KMS-11 (cell line): ENCODE data around the gene DOCK11.

Source experiments
- H2AFZ ChIP-seq: fragments of 200-600 bp; sonication (generic); 2 replicates; pipeline ENCODE4 v1.6.1; 2016; ENCODE audit warnings: antibody characterized with exemption, mixed run types, low read depth
- H3K27ac ChIP-seq: fragments of 200-600 bp; sonication (generic); 2 replicates; pipeline ENCODE4 v1.6.1; 2016; ENCODE audit warnings: mild to moderate bottlenecking, mixed run types
- H3K27me3 ChIP-seq: fragments of 200-600 bp; sonication (generic); 2 replicates; pipeline ENCODE4 v1.6.1; 2017; ENCODE audit warnings: mild to moderate bottlenecking, low read depth, mixed run types, moderate library complexity; ENCODE audit not compliant: insufficient read depth
- H3K36me3 ChIP-seq: fragments of 200-600 bp; sonication (generic); 2 replicates; pipeline ENCODE4 v1.6.1; 2017; ENCODE audit warnings: mild to moderate bottlenecking, mixed run types; ENCODE audit not compliant: insufficient read depth
- H3K4me1 ChIP-seq: fragments of 200-600 bp; sonication (generic); 2 replicates; pipeline ENCODE4 v1.6.1; 2016; ENCODE audit warnings: mild to moderate bottlenecking, low read depth, mixed run types; ENCODE audit not compliant: poor library complexity, severe bottlenecking
- H3K4me2 ChIP-seq: fragments of 200-600 bp; sonication (generic); 2 replicates; pipeline ENCODE4 v1.7.0; 2016; ENCODE audit warnings: mild to moderate bottlenecking, mixed run types
- H3K4me3 ChIP-seq: fragments of 200-600 bp; sonication (generic); IDR thresholded peaks from 2 replicates; pipeline ENCODE4 v1.6.1; 2017; ENCODE audit warnings: low read depth, low read length, mixed read lengths; ENCODE audit not compliant: insufficient read depth
- H3K79me2 ChIP-seq: fragments of 200-600 bp; sonication (generic); 2 replicates; pipeline ENCODE4 v1.6.1; 2016; ENCODE audit warnings: low read depth, mixed run types; ENCODE audit not compliant: insufficient read depth
- H3K9ac ChIP-seq: fragments of 200-600 bp; sonication (generic); 2 replicates; pipeline ENCODE4 v1.6.1; 2016; ENCODE audit warnings: mild to moderate bottlenecking, mixed run types
- H4K20me1 ChIP-seq: fragments of 200-600 bp; sonication (generic); 2 replicates; pipeline ENCODE4 v1.6.1; 2016; ENCODE audit warnings: mild to moderate bottlenecking, mixed run types; ENCODE audit not compliant: insufficient read depth
- TF ChIP-seq, protein P1 (sequence below): fragments of 200-600 bp; sonication (generic); conservative IDR thresholded peaks from 2 replicates; pipeline ENCODE4 v1.6.1; 2017; ENCODE audit warnings: low read depth, mild to moderate bottlenecking, antibody characterized with exemption, low read length, moderate library complexity, mixed read lengths

DOCK11 gene

DNA sequence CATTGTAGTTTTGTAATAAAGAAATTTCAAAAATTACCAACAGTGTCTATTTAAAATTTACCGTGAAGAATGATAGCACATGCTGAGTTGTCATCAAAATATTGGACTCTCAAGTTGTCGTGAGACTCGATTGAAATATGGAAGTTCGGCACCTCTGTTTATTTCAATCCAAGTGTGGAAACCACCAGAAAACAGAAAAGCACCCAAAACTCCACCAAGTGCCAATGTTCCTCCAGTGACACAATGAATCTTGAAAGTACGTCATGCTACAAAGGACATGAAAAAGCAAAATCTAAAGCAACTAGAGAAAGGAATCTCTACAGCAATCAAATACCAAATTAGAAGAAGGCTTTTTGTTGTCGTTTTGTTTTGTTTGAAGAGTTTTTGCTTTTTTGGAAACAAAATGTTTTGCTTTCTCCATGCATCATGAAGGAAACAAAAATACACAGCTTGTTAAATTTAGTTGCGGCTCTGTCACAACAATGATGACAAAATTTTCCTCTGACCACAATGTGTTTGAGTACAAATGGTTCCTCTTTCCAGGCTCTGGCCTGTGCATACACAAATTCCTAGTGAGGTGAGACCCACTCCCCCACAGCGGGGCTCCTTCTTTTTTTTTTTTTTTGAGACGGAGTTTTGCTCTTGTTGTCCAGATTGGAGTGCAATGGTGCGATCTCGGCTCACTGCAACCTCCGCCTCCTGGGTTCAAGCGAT, 222.2 kb downstream of the DOCK11 start:
- Histone ChIP-seq H4K20me1 (no peaks in the 10 kb centered on the region), H3K4me3 (no peak overlapping the region), H3K36me3 (no peaks in the 10 kb centered on the region), H3K9ac (no peak overlapping the region), H3K27me3 (no peaks in the 10 kb centered on the region), H3K79me2 (no peaks in the 10 kb centered on the region), H3K27ac (no peak overlapping the region), H2AFZ (no peak overlapping the region), H3K4me2 (no peak overlapping the region), H3K4me1 (no peaks in the 10 kb centered on the region)
- TF ChIP-seq, protein P1, sequence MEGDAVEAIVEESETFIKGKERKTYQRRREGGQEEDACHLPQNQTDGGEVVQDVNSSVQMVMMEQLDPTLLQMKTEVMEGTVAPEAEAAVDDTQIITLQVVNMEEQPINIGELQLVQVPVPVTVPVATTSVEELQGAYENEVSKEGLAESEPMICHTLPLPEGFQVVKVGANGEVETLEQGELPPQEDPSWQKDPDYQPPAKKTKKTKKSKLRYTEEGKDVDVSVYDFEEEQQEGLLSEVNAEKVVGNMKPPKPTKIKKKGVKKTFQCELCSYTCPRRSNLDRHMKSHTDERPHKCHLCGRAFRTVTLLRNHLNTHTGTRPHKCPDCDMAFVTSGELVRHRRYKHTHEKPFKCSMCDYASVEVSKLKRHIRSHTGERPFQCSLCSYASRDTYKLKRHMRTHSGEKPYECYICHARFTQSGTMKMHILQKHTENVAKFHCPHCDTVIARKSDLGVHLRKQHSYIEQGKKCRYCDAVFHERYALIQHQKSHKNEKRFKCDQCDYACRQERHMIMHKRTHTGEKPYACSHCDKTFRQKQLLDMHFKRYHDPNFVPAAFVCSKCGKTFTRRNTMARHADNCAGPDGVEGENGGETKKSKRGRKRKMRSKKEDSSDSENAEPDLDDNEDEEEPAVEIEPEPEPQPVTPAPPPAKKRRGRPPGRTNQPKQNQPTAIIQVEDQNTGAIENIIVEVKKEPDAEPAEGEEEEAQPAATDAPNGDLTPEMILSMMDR = no peak

DNA sequence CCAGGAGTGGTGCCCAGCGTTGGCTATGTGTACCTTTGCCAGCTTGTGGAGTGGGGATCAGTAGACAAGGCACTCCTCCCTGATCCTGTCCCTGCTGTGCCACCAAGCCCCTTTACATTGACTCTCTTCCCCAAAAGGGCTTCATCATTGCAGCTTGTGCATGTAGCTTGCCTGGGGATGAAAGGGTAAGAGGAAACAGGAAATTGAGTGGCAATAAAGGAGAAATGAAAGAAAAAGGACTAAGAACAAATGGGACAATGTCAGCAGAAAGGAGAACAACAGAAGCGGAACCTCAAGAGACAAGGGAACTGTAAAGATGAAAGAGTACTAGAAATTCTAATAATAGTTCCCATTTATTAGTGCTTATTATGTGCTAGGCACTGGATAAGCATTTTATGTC, 223.1 kb downstream of the DOCK11 start:
- Histone ChIP-seq H3K27ac (no peak overlapping the region), H3K79me2 (no peaks in the 10 kb centered on the region), H2AFZ (no peak overlapping the region), H3K27me3 (no peaks in the 10 kb centered on the region), H3K4me1 (no peaks in the 10 kb centered on the region), H3K9ac (no peak overlapping the region), H3K4me2 (no peak overlapping the region), H3K4me3 (no peak overlapping the region), H4K20me1 (no peaks in the 10 kb centered on the region), H3K36me3 (no peaks in the 10 kb centered on the region)
- TF ChIP-seq, protein P1 = no peak

DNA sequence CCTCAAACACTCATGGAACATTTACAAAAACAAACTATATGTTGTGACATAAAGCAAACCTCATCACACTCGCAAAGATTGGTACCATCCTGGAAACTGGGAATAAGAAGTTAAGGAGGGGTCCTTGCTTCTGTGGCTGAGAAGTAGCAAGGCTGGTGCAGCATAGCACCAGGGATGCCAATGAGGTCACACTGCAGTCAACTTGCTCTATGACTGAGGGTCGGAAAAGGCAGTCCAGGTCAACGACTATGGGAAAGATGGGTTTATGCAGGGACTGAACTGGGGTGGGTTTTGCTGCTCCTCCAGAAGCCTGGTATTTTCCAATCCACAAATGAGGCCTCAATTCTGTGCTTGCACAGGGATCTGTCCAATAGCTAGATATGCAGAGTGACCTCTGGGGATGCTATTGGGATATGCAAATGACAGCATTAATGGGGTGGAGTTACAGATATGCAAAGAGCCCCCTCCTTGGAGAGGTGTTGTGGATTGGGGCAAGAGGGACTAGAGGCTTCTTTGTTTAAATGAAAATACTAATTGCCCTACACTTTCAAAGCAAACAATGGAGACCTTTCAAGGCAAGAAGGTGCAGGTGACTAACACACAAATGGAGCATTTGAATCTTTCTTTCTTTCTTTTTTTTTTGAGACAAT, 224.6 kb downstream of the DOCK11 start:
- Histone ChIP-seq H3K79me2 (no peaks in the 10 kb centered on the region), H3K4me3 (no peak overlapping the region), H3K9ac (no peak overlapping the region), H3K27ac (no peak overlapping the region), H3K36me3 (no peaks in the 10 kb centered on the region), H3K4me1 (no peaks in the 10 kb centered on the region), H4K20me1 (no peaks in the 10 kb centered on the region), H3K4me2 (no peak overlapping the region), H3K27me3 (no peaks in the 10 kb centered on the region), H2AFZ (no peak overlapping the region)
- TF ChIP-seq, protein P1 = no peak

DNA sequence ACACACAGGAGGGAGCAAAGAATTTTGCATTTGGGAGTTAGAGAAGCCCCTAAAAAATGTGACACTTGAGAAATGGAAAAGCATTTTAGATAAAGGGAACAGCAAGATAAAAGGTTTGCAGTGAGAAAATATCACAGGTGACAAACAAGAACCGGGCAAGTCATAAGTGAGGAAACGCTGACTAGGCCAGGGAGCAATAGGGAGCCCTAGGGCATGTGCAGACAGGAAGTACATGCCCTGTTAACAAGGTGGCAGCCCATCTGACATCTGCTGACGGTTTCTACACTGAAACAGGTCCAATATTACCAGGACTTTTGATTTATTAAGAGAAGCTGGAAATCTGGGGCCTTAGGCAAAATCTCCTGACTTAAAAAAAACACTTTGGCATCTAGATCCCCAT, 227.8 kb downstream of the DOCK11 start:
- no peak overlapping the region for H3K27ac ChIP-seq
- no peak overlapping the region for H2AFZ ChIP-seq

More for the DNA sequence above, 227.8 kb downstream of the DOCK11 start:
- peaks cover 5% of the 10 kb centered on the region for H3K4me1 ChIP-seq
- H3K27me3 ChIP-seq = no peaks in the 10 kb centered on the region
- no peak overlapping the region for H3K9ac ChIP-seq
- H3K4me2 ChIP-seq = no peak overlapping the region
- no peaks in the 10 kb centered on the region for H4K20me1 ChIP-seq
- no peaks in the 10 kb centered on the region for H3K79me2 ChIP-seq
- TF ChIP-seq, protein P1 = no peak
- no peaks in the 10 kb centered on the region for H3K36me3 ChIP-seq
- no peak overlapping the region for H3K4me3 ChIP-seq
